ENCODE measurements around the gene SPIN1. TPM values are rescaled to one million over a fixed set of nuclear protein-coding genes. Genes with fewer than 3 reads are reported as not detected.

SPIN1 gene
- total RNA-seq, 2 donors from 2014 or later, result 81.2 to 145 TPM

DNA sequence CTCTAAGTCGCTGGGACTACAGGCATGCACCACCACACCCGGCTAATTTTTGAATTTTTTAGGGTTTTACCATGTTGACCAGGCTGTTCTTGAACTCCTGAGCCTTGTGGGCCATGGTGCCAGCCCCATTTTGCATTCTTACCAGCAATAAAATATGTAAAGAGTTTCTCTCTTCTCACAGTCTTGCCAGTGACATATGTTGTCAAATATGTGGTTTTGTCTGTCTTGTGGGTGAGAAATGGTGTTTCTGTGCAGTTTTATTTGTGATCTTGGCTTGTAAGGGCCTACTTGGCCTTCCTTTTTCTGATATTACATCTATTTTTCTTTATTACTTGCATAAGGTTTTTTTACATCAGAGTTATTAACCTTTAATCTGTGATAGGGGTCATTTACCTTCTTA lies 47.1 kb downstream of the SPIN1 start:
- no peak for DNase-seq (ENCODE audit: low spot score)
- ATAC-seq (ENCODE audit: insufficient number of reproducible peaks, low FRiP score, low read depth), result no peak
- Histone ChIP-seq H3K27ac (no peak overlapping the region), H3K4me1 (ENCODE audit: control insufficient read depth in 1 of 2, low read depth in 2 of 2) (no peaks in the 10 kb centered on the region), H3K36me3 (peaks cover 10% of the 10 kb centered on the region), H3K27me3 (replicated peaks; ENCODE audit: insufficient read depth) (no peaks in the 10 kb centered on the region), H3K4me3 (no peak overlapping the region), H3K9me3 (no peaks in the 10 kb centered on the region)
- TF ChIP-seq, protein P1, sequence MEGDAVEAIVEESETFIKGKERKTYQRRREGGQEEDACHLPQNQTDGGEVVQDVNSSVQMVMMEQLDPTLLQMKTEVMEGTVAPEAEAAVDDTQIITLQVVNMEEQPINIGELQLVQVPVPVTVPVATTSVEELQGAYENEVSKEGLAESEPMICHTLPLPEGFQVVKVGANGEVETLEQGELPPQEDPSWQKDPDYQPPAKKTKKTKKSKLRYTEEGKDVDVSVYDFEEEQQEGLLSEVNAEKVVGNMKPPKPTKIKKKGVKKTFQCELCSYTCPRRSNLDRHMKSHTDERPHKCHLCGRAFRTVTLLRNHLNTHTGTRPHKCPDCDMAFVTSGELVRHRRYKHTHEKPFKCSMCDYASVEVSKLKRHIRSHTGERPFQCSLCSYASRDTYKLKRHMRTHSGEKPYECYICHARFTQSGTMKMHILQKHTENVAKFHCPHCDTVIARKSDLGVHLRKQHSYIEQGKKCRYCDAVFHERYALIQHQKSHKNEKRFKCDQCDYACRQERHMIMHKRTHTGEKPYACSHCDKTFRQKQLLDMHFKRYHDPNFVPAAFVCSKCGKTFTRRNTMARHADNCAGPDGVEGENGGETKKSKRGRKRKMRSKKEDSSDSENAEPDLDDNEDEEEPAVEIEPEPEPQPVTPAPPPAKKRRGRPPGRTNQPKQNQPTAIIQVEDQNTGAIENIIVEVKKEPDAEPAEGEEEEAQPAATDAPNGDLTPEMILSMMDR (IDR thresholded peaks at IDR 0.05), result no peak

GRCh38 chr9:88436379-88436778 lies 48.1 kb downstream of the SPIN1 start:
- ATAC-seq (ENCODE audit: insufficient number of reproducible peaks, low FRiP score, low read depth), result no peak
- Histone ChIP-seq H3K36me3 (peaks cover 10% of the 10 kb centered on the region), H3K27ac (no peak overlapping the region)

GRCh38 chr9:88437210-88438146 lies 49.2 kb downstream of the SPIN1 start:
- ATAC-seq (ENCODE audit: insufficient number of reproducible peaks, low FRiP score, low read depth), result no peak

More at GRCh38 chr9:88436379-88436778, 48.1 kb downstream of the SPIN1 start:
- Histone ChIP-seq H3K4me1 (ENCODE audit: control insufficient read depth in 1 of 2, low read depth in 2 of 2) (no peaks in the 10 kb centered on the region), H3K27me3 (replicated peaks; ENCODE audit: insufficient read depth) (no peaks in the 10 kb centered on the region), H3K9me3 (no peaks in the 10 kb centered on the region), H3K4me3 (no peak overlapping the region)
- DNase-seq (ENCODE audit: low spot score), result no peak
- TF ChIP-seq, protein P1 (IDR thresholded peaks at IDR 0.05), result no peak

GRCh38 chr9:88438811-88439210 lies 50.6 kb downstream of the SPIN1 start:
- Histone ChIP-seq H3K36me3 (peaks cover 4% of the 10 kb centered on the region), H3K27me3 (replicated peaks; ENCODE audit: insufficient read depth) (no peaks in the 10 kb centered on the region), H3K27ac (no peak overlapping the region), H3K4me1 (ENCODE audit: control insufficient read depth in 1 of 2, low read depth in 2 of 2) (peaks cover 0 to 4% of the 10 kb centered on the region in 2 donors), H3K9me3 (no peaks in the 10 kb centered on the region), H3K4me3 (no peak overlapping the region)
- DNase-seq (ENCODE audit: low spot score), result no peak
- ATAC-seq (ENCODE audit: insufficient number of reproducible peaks, low FRiP score, low read depth), result no peak
- TF ChIP-seq, protein P1 (IDR thresholded peaks at IDR 0.05), result no peak

More at GRCh38 chr9:88437210-88438146, 49.2 kb downstream of the SPIN1 start:
- Histone ChIP-seq H3K4me1 (ENCODE audit: control insufficient read depth in 1 of 2, low read depth in 2 of 2) (peaks cover 0 to 4% of the 10 kb centered on the region in 2 donors), H3K4me3 (no peak overlapping the region), H3K27ac (no peak overlapping the region), H3K27me3 (replicated peaks; ENCODE audit: insufficient read depth) (no peaks in the 10 kb centered on the region), H3K36me3 (peaks cover 10% of the 10 kb centered on the region), H3K9me3 (no peaks in the 10 kb centered on the region)
- no peak for DNase-seq (ENCODE audit: low spot score)
- TF ChIP-seq, protein P1 (IDR thresholded peaks at IDR 0.05), result no peak

- Histone ChIP-seq H3K27me3 (replicated peaks; ENCODE audit: insufficient read depth) (no peaks in the 10 kb centered on the region), H3K4me1 (ENCODE audit: control insufficient read depth in 1 of 2, low read depth in 2 of 2) (peaks cover 0 to 4% of the 10 kb centered on the region in 2 donors), H3K36me3 (peaks cover 4% of the 10 kb centered on the region), H3K4me3 (no peak overlapping the region), H3K9me3 (no peaks in the 10 kb centered on the region), H3K27ac (no peak overlapping the region)
- ATAC-seq (ENCODE audit: insufficient number of reproducible peaks, low FRiP score, low read depth) (no peak), DNase-seq (ENCODE audit: low spot score) (no peak)
- TF ChIP-seq, protein P1 (IDR thresholded peaks at IDR 0.05), result no peak
Measured at GRCh38 chr9:88441301-88442007, 53.2 kb downstream of the SPIN1 start.
